Liver (tissue), 9 donors: ENCODE measurements around the gene PLXNB2. TPM values are rescaled to one million over a fixed set of nuclear protein-coding genes. Genes with fewer than 3 reads are reported as not detected.
"Not testable (repeated sequence)": the region's sequence is repeated elsewhere in the genome, so short reads cannot be mapped to it uniquely, and the experiment has no call there.

ENCODE experiments used
- DNase-seq: peaks from one replicate; pipeline ENCODE4 v3.0.0-alpha.2; 2017; ENCODE audit warnings: low spot score
- H3K27ac ChIP-seq, 2 donors: one replicate each; pipeline ENCODE4 v1.7.0; 2013; ENCODE audit warnings: inconsistent platforms in 2 of 2, low read length in 2 of 2, control low read depth in 1 of 2, low read depth in 1 of 2, mild to moderate bottlenecking in 1 of 2
- H3K27me3 ChIP-seq, 4 donors: one replicate each; pipeline versions ENCODE4 v1.6.1 to v1.7.0; 2013; ENCODE audit warnings: low read length in 3 of 4, inconsistent platforms in 1 of 4, mild to moderate bottlenecking in 1 of 4, moderate library complexity in 1 of 4; ENCODE audit not compliant: control insufficient read depth in 4 of 4, insufficient read depth in 4 of 4
- H3K36me3 ChIP-seq, 4 donors: one replicate each; pipeline versions ENCODE4 v1.6.1 to v1.7.0; 2013; ENCODE audit warnings: low read length in 3 of 4, mild to moderate bottlenecking in 3 of 4, low read depth in 1 of 4, moderate library complexity in 1 of 4; ENCODE audit not compliant: control insufficient read depth in 4 of 4, insufficient read depth in 3 of 4
- H3K4me1 ChIP-seq, 4 donors: one replicate each; pipeline versions ENCODE4 v1.6.1 to v1.7.0; 2013; ENCODE audit warnings: low read length in 3 of 4, mild to moderate bottlenecking in 3 of 4, moderate library complexity in 1 of 4; ENCODE audit not compliant: control insufficient read depth in 4 of 4, insufficient read depth in 4 of 4
- H3K4me3 ChIP-seq, 3 donors: one replicate each; pipeline versions ENCODE4 v1.6.1 to v1.7.0; 2013; ENCODE audit warnings: low read length in 3 of 3, control low read depth in 1 of 3, low read depth in 1 of 3, mild to moderate bottlenecking in 1 of 3
- H3K9ac ChIP-seq, 2 donors: one replicate each; pipeline ENCODE4 v1.7.0; 2013; ENCODE audit warnings: low read length in 2 of 2, mild to moderate bottlenecking in 2 of 2, moderate library complexity in 2 of 2, control low read depth in 1 of 2, low read depth in 1 of 2
- H3K9me3 ChIP-seq, 4 donors: one replicate each; pipeline versions ENCODE4 v1.6.1 to v1.7.0; 2013; ENCODE audit warnings: low read length in 3 of 4; ENCODE audit not compliant: control insufficient read depth in 4 of 4
- ATF3 ChIP-seq: IDR thresholded peaks from 2 replicates; pipeline ENCODE4 v1.6.1; 2016; ENCODE audit warnings: antibody characterized with exemption
- CTCF ChIP-seq: fragments of 150-350 bp; IDR thresholded peaks from 2 replicates; pipeline ENCODE4 v1.5.1; 2017; ENCODE audit warnings: improper control_type of control experiment, low read depth, low read length; ENCODE audit not compliant: missing input control
- EGR1 ChIP-seq, 2 donors: IDR thresholded peaks; 2 replicates each; pipeline ENCODE4 v1.6.1; 2016 to 2018; ENCODE audit warnings: antibody characterized with exemption in 2 of 2, low read depth in 2 of 2
- FOXA1 ChIP-seq: IDR thresholded peaks from 2 replicates; pipeline ENCODE4 v1.6.1; 2016; ENCODE audit warnings: antibody characterized with exemption
- FOXA2 ChIP-seq: IDR thresholded peaks from 2 replicates; pipeline ENCODE4 v1.6.1; 2016; ENCODE audit warnings: antibody characterized with exemption
- GABPA ChIP-seq, 2 donors: IDR thresholded peaks in 1 of 2; conservative IDR thresholded peaks in 1 of 2; 2 replicates each; pipeline ENCODE4 v1.6.1; 2016; ENCODE audit warnings: antibody characterized with exemption in 2 of 2, mild to moderate bottlenecking in 1 of 2, moderate library complexity in 1 of 2
- HNF4A ChIP-seq, 2 donors: conservative IDR thresholded peaks; 2 replicates each; pipeline ENCODE4 v1.6.1; 2016; ENCODE audit warnings: antibody characterized with exemption in 2 of 2, mild to moderate bottlenecking in 2 of 2
- HNF4G ChIP-seq: IDR thresholded peaks from 2 replicates; pipeline ENCODE4 v1.6.1; 2016; ENCODE audit warnings: antibody characterized with exemption
- JUND ChIP-seq, 2 donors: IDR thresholded peaks; 2 replicates each; pipeline ENCODE4 v1.6.1; 2016; ENCODE audit warnings: antibody characterized with exemption in 2 of 2
- MAX ChIP-seq: IDR thresholded peaks from 2 replicates; pipeline ENCODE4 v1.6.1; 2016; ENCODE audit warnings: antibody characterized with exemption
- NR2F2 ChIP-seq: IDR thresholded peaks from 2 replicates; pipeline ENCODE4 v1.6.1; 2016; ENCODE audit warnings: antibody characterized with exemption
- REST ChIP-seq: IDR thresholded peaks from 2 replicates; pipeline ENCODE4 v1.6.1; 2016; ENCODE audit warnings: antibody characterized with exemption, mild to moderate bottlenecking
- RXRA ChIP-seq, 2 donors: IDR thresholded peaks; 2 replicates each; pipeline ENCODE4 v1.6.1; 2017 to 2018; ENCODE audit warnings: antibody characterized with exemption in 2 of 2, mild to moderate bottlenecking in 1 of 2
- SP1 ChIP-seq: IDR thresholded peaks from 2 replicates; pipeline ENCODE4 v1.6.1; 2018; ENCODE audit warnings: antibody characterized with exemption, mild to moderate bottlenecking
- TAF1 ChIP-seq: conservative IDR thresholded peaks from 2 replicates; pipeline ENCODE4 v1.6.1; 2016; ENCODE audit warnings: antibody characterized with exemption, mild to moderate bottlenecking
- ZBTB33 ChIP-seq: IDR thresholded peaks from 2 replicates; pipeline ENCODE4 v1.6.1; 2016; ENCODE audit warnings: antibody characterized with exemption
- WGBS: extraction: QIAGEN DNeasy Blood & Tissue Kit; methylation state at CpG from one replicate; pipeline ENCODE4 v1.1.7; 2013; 5-methylcytosine and 5-hydroxymethylcytosine counted together
- polyA plus RNA-seq, 2 donors: library from polyadenylated mRNA; stranded (reverse) in 1 of 2; unstranded in 1 of 2; fragments of 200-250 nt in 1 of 2; fragments of >200 nt in 1 of 2; fragmentation: Nextera tagmentation in 1 of 2; extraction: Ambion mirVana in 1 of 2; gene quantifications; one replicate each; pipeline versions ENCODE4 v1.2.1 to v1.2.3, GENCODE V29; 2013 to 2015
- total RNA-seq, 2 donors: library from RNA; depleted of rRNA; stranded (reverse); fragments of >200 nt; gene quantifications; one replicate each; pipeline ENCODE4 v1.2.3, GENCODE V29; 2014
- donor health status: healthy.
- donor health status: healthy.
- donor health status: healthy.
- donor health status: healthy.
- donor health status: healthy.

PLXNB2 gene
- total and polyA plus RNA-seq, 4 donors: 28.8 to 95.7 (median 73.9) TPM

- WGBS: 97% methylated on average over 13 of the region's 13 CpGs
- Histone ChIP-seq H3K4me3 (no peak overlapping the region), H3K36me3 (no peaks in the 10 kb centered on the region), H3K27me3 (no peaks in the 10 kb centered on the region), H3K27ac (no peak overlapping the region), H3K4me1 (peaks cover 0 to 14% (median 4%) of the 10 kb centered on the region in 4 donors), H3K9me3 (no peaks in the 10 kb centered on the region), H3K9ac (no peak overlapping the region)
- no peak for TF ChIP-seq EGR1 (IDR thresholded peaks at IDR 0.05; ENCODE audit: low read depth in 2 of 2)
- no peak for TF ChIP-seq HNF4G
- no peak for TF ChIP-seq CTCF
- no peak for TF ChIP-seq SP1
- TF ChIP-seq RXRA (IDR thresholded peaks at IDR 0.05): no peak
- no peak for TF ChIP-seq NR2F2
- no peak for TF ChIP-seq MAX
- TF ChIP-seq ZBTB33: no peak
- TF ChIP-seq HNF4A (conservative IDR thresholded peaks at IDR 0.05): no peak
- no peak for TF ChIP-seq GABPA (IDR thresholded peaks at IDR 0.05 in 1 of 2, conservative IDR thresholded peaks at IDR 0.05 in 1 of 2)
- no peak for TF ChIP-seq FOXA2
- no peak for TF ChIP-seq TAF1
- TF ChIP-seq REST: no peak
- TF ChIP-seq JUND (IDR thresholded peaks at IDR 0.05): no peak
- no peak for TF ChIP-seq ATF3
- TF ChIP-seq FOXA1: no peak
- DNase-seq: no peak
Measured at GRCh38 chr22:50337262-50338041, 30.0 kb upstream of the PLXNB2 start.

GRCh38 chr22:50334433-50334832 is 27.0 kb upstream of the PLXNB2 start:
- not testable (repeated sequence) for H3K9ac ChIP-seq, H3K27me3 ChIP-seq, H3K4me3 ChIP-seq, DNase-seq, H3K9me3 ChIP-seq, H3K27ac ChIP-seq, H3K36me3 ChIP-seq, H3K4me1 ChIP-seq
- WGBS: 92% methylated on average over 5 of the region's 5 CpGs
